Nephron (organoid): Measurements from ENCODE around the gene SPAG17.

Source experiments
- H3K27ac Mint-ChIP-seq, 3 experiments: 2 replicates each; pipeline ENCODE4 v1.8.0; 2020; ENCODE audit warnings: mixed read lengths in 3 of 3, mild to moderate bottlenecking in 2 of 3, moderate library complexity in 1 of 3
- H3K27me3 Mint-ChIP-seq: 2 replicates; pipeline ENCODE4 v1.8.0; 2021; ENCODE audit warnings: low read depth, mild to moderate bottlenecking, moderate library complexity, mixed read lengths
- H3K36me3 Mint-ChIP-seq: 2 replicates; pipeline ENCODE4 v1.8.0; 2020; ENCODE audit warnings: low read depth, mixed read lengths
- H3K4me1 Mint-ChIP-seq: 2 replicates; pipeline ENCODE4 v1.8.0; 2020; ENCODE audit warnings: mixed read lengths
- H3K4me3 Mint-ChIP-seq, 3 experiments: 2 replicates each; pipeline ENCODE4 v1.8.0; 2020; ENCODE audit warnings: mild to moderate bottlenecking in 3 of 3, mixed read lengths in 3 of 3, moderate library complexity in 2 of 3
- H3K9me3 Mint-ChIP-seq: 2 replicates; pipeline ENCODE4 v1.8.0; 2020; ENCODE audit warnings: mixed read lengths
- CTCF ChIP-seq, 3 experiments: fragments of 200-600 bp; sonication (generic); IDR thresholded peaks; one replicate each; pipeline ENCODE4 v1.5.0; 2021; ENCODE audit warnings: antibody characterized with exemption in 3 of 3; ENCODE audit not compliant: unreplicated experiment in 3 of 3

SPAG17 gene

GRCh38 chr1:118214866-118215265 lies 29.8 kb upstream of the SPAG17 start:
- no peaks in the 10 kb centered on the region for H3K36me3 Mint-ChIP-seq
- peaks cover 2% of the 10 kb centered on the region for H3K9me3 Mint-ChIP-seq
- H3K4me3 Mint-ChIP-seq, result no peak overlapping the region
- TF ChIP-seq CTCF (IDR thresholded peaks at IDR 0.05; ENCODE audit: unreplicated experiment in 3 of 3), result no peak
- H3K27me3 Mint-ChIP-seq, result peaks cover under 1% of the 10 kb centered on the region
- no peak overlapping the region for H3K27ac Mint-ChIP-seq
- peaks cover 3% of the 10 kb centered on the region for H3K4me1 Mint-ChIP-seq

- Mint-ChIP-seq H3K9me3 (peaks cover 2% of the 10 kb centered on the region), H3K36me3 (no peaks in the 10 kb centered on the region), H3K4me3 (no peak overlapping the region), H3K27me3 (peaks cover 4% of the 10 kb centered on the region), H3K27ac (no peak overlapping the region), H3K4me1 (peaks cover 8% of the 10 kb centered on the region)
- no peak for TF ChIP-seq CTCF (IDR thresholded peaks at IDR 0.05; ENCODE audit: unreplicated experiment in 3 of 3)
Observed at GRCh38 chr1:118210723-118211110, 25.7 kb upstream of the SPAG17 start.

GRCh38 chr1:118210051-118210722 lies 25.2 kb upstream of the SPAG17 start:
- peaks cover 4% of the 10 kb centered on the region for H3K27me3 Mint-ChIP-seq
- peaks cover 8% of the 10 kb centered on the region for H3K4me1 Mint-ChIP-seq
- H3K9me3 Mint-ChIP-seq, result peaks cover 2% of the 10 kb centered on the region
- no peak for TF ChIP-seq CTCF (IDR thresholded peaks at IDR 0.05; ENCODE audit: unreplicated experiment in 3 of 3)
- H3K27ac Mint-ChIP-seq, result no peak overlapping the region
- H3K4me3 Mint-ChIP-seq, result no peak overlapping the region
- H3K36me3 Mint-ChIP-seq, result no peaks in the 10 kb centered on the region

- Mint-ChIP-seq H3K4me1 (peaks cover 11% of the 10 kb centered on the region), H3K9me3 (peaks cover 2% of the 10 kb centered on the region), H3K27me3 (peaks cover 4% of the 10 kb centered on the region), H3K4me3 (no peak overlapping the region), H3K36me3 (no peaks in the 10 kb centered on the region), H3K27ac (no peak overlapping the region)
- TF ChIP-seq CTCF (IDR thresholded peaks at IDR 0.05; ENCODE audit: unreplicated experiment in 3 of 3), result no peak
Observed at GRCh38 chr1:118209648-118210047, 24.6 kb upstream of the SPAG17 start.

- Mint-ChIP-seq H3K36me3 (no peaks in the 10 kb centered on the region), H3K27ac (no peak overlapping the region), H3K4me1 (peaks cover 16% of the 10 kb centered on the region), H3K27me3 (peaks cover 4% of the 10 kb centered on the region), H3K4me3 (no peak overlapping the region), H3K9me3 (no peaks in the 10 kb centered on the region)
- no peak for TF ChIP-seq CTCF (IDR thresholded peaks at IDR 0.05; ENCODE audit: unreplicated experiment in 3 of 3)
Observed at GRCh38 chr1:118206966-118207365, 21.9 kb upstream of the SPAG17 start.

GRCh38 chr1:118204648-118205047 lies 19.6 kb upstream of the SPAG17 start:
- H3K4me1 Mint-ChIP-seq, result peaks cover 16% of the 10 kb centered on the region
- H3K27me3 Mint-ChIP-seq, result peaks cover 1% of the 10 kb centered on the region
- H3K4me3 Mint-ChIP-seq, result peak overlapping the region in 1 of 3 experiments; percentile 20
- no peak for TF ChIP-seq CTCF (IDR thresholded peaks at IDR 0.05; ENCODE audit: unreplicated experiment in 3 of 3)
- H3K27ac Mint-ChIP-seq, result peak overlapping the region in 1 of 3 experiments; percentile 32
- H3K9me3 Mint-ChIP-seq, result peaks cover 3% of the 10 kb centered on the region
- peaks cover 4% of the 10 kb centered on the region for H3K36me3 Mint-ChIP-seq
